HepG2 (cell line): ENCODE results near the gene MOGAT3. TPM values are rescaled to one million over a fixed set of nuclear protein-coding genes. Genes with fewer than 3 reads are reported as not detected.

Source experiments
- ARHGAP35 ChIP-seq: sonication (generic); formaldehyde crosslinking; IDR thresholded peaks from 2 replicates; pipeline ENCODE4 v1.9.0; 2022; ENCODE audit warnings: mild to moderate bottlenecking, inconsistent platforms, moderate library complexity, missing genetic modification reagents, borderline replicate concordance
- ATF7 ChIP-seq, 2 experiments: fragments of 450-650 bp in 1 of 2; sonication (generic) in 1 of 2; formaldehyde crosslinking in 1 of 2; IDR thresholded peaks; 2 replicates each; pipeline versions ENCODE4 v1.4.0 to v1.6.1; 2016 to 2020; ENCODE audit warnings: antibody characterized with exemption in 1 of 2, mild to moderate bottlenecking in 1 of 2, missing genetic modification reagents in 1 of 2
- CHCHD3 ChIP-seq: sonication (generic); formaldehyde crosslinking; IDR thresholded peaks from 2 replicates; pipeline ENCODE4 v1.8.0; 2022; ENCODE audit warnings: mild to moderate bottlenecking, missing genetic modification reagents, moderate library complexity
- HOXA5 ChIP-seq: sonication (generic); formaldehyde crosslinking; IDR thresholded peaks from 2 replicates; pipeline ENCODE4 v1.4.0; 2020; ENCODE audit warnings: missing genetic modification reagents
- KAT2B ChIP-seq: fragments of 150-350 bp; IDR thresholded peaks from 2 replicates; pipeline ENCODE4 v1.6.1; 2014; ENCODE audit warnings: low read depth, low read length, borderline replicate concordance
- KDM1A ChIP-seq: IDR thresholded peaks from 2 replicates; pipeline ENCODE4 v1.6.1; 2016; ENCODE audit warnings: missing compliant biosample characterization
- MIER3 ChIP-seq: IDR thresholded peaks from 2 replicates; pipeline ENCODE4 v1.6.1; 2016; ENCODE audit warnings: missing compliant biosample characterization, borderline replicate concordance
- NBN ChIP-seq: fragments of 450-650 bp; conservative IDR thresholded peaks from 2 replicates; pipeline ENCODE4 v1.6.1; 2017
- NCOR1 ChIP-seq: fragments of 200-600 bp; sonication (generic); IDR thresholded peaks from 2 replicates; pipeline ENCODE4 v1.7.0; 2017; ENCODE audit warnings: antibody characterized with exemption, low read length, borderline replicate concordance
- NFYC ChIP-seq: IDR thresholded peaks from 2 replicates; pipeline ENCODE4 v1.6.1; 2016; ENCODE audit warnings: missing genetic modification reagents, missing compliant biosample characterization
- PLRG1 ChIP-seq: fragments of 450-650 bp; conservative IDR thresholded peaks from 2 replicates; pipeline ENCODE4 v1.6.1; 2016
- RARA ChIP-seq: IDR thresholded peaks from 2 replicates; pipeline ENCODE4 v1.6.1; 2016; ENCODE audit warnings: missing genetic modification reagents, missing compliant biosample characterization
- RBM22 ChIP-seq: fragments of 200-400 bp; formaldehyde crosslinking; optimal IDR thresholded peaks from 2 replicates; pipeline ENCODE3; 2017; ENCODE audit warnings: mild to moderate bottlenecking, low read length, moderate library complexity
- RBM39 ChIP-seq: fragments of 200-400 bp; formaldehyde crosslinking; IDR thresholded peaks from one replicate; pipeline ENCODE4 v1.6.1; 2018; ENCODE audit warnings: antibody characterized with exemption, mild to moderate bottlenecking, low read depth, low read length; ENCODE audit not compliant: poor library complexity, severe bottlenecking
- RFXAP ChIP-seq: sonication (generic); formaldehyde crosslinking; IDR thresholded peaks from 2 replicates; pipeline ENCODE4 v1.4.0; 2020; ENCODE audit warnings: missing genetic modification reagents, borderline replicate concordance
- TEAD3 ChIP-seq: optimal IDR thresholded peaks from 2 replicates; pipeline ENCODE3; 2016; ENCODE audit warnings: borderline replicate concordance
- ZIK1 ChIP-seq: sonication (generic); formaldehyde crosslinking; IDR thresholded peaks from 2 replicates; pipeline ENCODE4 v1.5.0; 2020; ENCODE audit warnings: mild to moderate bottlenecking, low read depth, missing genetic modification reagents, borderline replicate concordance
- ZNF354B ChIP-seq: sonication (generic); formaldehyde crosslinking; IDR thresholded peaks from 2 replicates; pipeline ENCODE4 v1.8.0; 2022; ENCODE audit warnings: mild to moderate bottlenecking, missing genetic modification reagents
- ZNF446 ChIP-seq: sonication (generic); formaldehyde crosslinking; IDR thresholded peaks from 2 replicates; pipeline ENCODE4 v1.5.0; 2020; ENCODE audit warnings: mild to moderate bottlenecking, missing genetic modification reagents
- polyA plus RNA-seq, 8 experiments: library from polyadenylated mRNA; depleted of rRNA in 3 of 8; stranded (reverse) in 7 of 8; unstranded in 1 of 8; fragments of >200 nt; fragmentation: Illumina TruSeq in 4 of 8; extraction: Trizol in 4 of 8; gene quantifications; 2 replicates each; pipeline versions ENCODE4 v1.2.1 to v1.2.3, GENCODE V29; 2011 to 2016; ENCODE audit warnings: low read depth in 4 of 8, missing spikeins in 1 of 8, mixed read lengths in 1 of 8; ENCODE audit not compliant: insufficient read depth in 1 of 8
- total RNA-seq, 5 experiments: library from RNA; depleted of rRNA; stranded (reverse); fragments of >200 nt; fragmentation: Illumina TruSeq; extraction: Trizol; gene quantifications; 2 replicates each; pipeline ENCODE4 v1.2.3, GENCODE V29; 2016; ENCODE audit warnings: low read depth in 1 of 5
- TF ChIP-seq, protein P1 (sequence below): sonication (generic); formaldehyde crosslinking; IDR thresholded peaks from 2 replicates; pipeline ENCODE4 v1.8.1; 2022; ENCODE audit warnings: low read depth, mild to moderate bottlenecking, missing genetic modification reagents
- TF ChIP-seq, protein P2 (sequence below): sonication (generic); formaldehyde crosslinking; IDR thresholded peaks from 2 replicates; pipeline ENCODE4 v1.5.1; 2020; ENCODE audit warnings: mild to moderate bottlenecking, missing genetic modification reagents, moderate library complexity

MOGAT3 gene
- total and polyA plus RNA-seq, 2 of the 13 experiments (the other 11 are each of a cell fraction or from before 2014, with no cell fraction given) = 22.5 to 30.5 TPM

- TF ChIP-seq, protein P1, sequence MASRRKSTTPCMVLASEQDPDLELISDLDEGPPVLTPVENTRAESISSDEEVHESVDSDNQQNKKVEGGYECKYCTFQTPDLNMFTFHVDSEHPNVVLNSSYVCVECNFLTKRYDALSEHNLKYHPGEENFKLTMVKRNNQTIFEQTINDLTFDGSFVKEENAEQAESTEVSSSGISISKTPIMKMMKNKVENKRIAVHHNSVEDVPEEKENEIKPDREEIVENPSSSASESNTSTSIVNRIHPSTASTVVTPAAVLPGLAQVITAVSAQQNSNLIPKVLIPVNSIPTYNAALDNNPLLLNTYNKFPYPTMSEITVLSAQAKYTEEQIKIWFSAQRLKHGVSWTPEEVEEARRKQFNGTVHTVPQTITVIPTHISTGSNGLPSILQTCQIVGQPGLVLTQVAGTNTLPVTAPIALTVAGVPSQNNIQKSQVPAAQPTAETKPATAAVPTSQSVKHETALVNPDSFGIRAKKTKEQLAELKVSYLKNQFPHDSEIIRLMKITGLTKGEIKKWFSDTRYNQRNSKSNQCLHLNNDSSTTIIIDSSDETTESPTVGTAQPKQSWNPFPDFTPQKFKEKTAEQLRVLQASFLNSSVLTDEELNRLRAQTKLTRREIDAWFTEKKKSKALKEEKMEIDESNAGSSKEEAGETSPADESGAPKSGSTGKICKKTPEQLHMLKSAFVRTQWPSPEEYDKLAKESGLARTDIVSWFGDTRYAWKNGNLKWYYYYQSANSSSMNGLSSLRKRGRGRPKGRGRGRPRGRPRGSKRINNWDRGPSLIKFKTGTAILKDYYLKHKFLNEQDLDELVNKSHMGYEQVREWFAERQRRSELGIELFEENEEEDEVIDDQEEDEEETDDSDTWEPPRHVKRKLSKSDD (CRISPR knock-in tag) = peak; percentile 47; the same call in 1 of the 2 replicates
- no peak for TF ChIP-seq ZNF354B (CRISPR knock-in tag)
- peak; percentile 87; the same call in 1 of the 2 replicates for TF ChIP-seq ZNF446 (CRISPR knock-in tag)
- TF ChIP-seq RBM22 = no peak
- no peak for TF ChIP-seq PLRG1
- TF ChIP-seq KDM1A = no peak
- peak; percentile 25; the same call in 1 of the 2 replicates for TF ChIP-seq RARA (CRISPR knock-in tag)
- TF ChIP-seq NCOR1 = no peak
- no peak for TF ChIP-seq MIER3 (CRISPR knock-in tag)
- TF ChIP-seq ZIK1 (CRISPR knock-in tag) = no peak; the same call in 1 of the 2 replicates
- TF ChIP-seq, protein P2, sequence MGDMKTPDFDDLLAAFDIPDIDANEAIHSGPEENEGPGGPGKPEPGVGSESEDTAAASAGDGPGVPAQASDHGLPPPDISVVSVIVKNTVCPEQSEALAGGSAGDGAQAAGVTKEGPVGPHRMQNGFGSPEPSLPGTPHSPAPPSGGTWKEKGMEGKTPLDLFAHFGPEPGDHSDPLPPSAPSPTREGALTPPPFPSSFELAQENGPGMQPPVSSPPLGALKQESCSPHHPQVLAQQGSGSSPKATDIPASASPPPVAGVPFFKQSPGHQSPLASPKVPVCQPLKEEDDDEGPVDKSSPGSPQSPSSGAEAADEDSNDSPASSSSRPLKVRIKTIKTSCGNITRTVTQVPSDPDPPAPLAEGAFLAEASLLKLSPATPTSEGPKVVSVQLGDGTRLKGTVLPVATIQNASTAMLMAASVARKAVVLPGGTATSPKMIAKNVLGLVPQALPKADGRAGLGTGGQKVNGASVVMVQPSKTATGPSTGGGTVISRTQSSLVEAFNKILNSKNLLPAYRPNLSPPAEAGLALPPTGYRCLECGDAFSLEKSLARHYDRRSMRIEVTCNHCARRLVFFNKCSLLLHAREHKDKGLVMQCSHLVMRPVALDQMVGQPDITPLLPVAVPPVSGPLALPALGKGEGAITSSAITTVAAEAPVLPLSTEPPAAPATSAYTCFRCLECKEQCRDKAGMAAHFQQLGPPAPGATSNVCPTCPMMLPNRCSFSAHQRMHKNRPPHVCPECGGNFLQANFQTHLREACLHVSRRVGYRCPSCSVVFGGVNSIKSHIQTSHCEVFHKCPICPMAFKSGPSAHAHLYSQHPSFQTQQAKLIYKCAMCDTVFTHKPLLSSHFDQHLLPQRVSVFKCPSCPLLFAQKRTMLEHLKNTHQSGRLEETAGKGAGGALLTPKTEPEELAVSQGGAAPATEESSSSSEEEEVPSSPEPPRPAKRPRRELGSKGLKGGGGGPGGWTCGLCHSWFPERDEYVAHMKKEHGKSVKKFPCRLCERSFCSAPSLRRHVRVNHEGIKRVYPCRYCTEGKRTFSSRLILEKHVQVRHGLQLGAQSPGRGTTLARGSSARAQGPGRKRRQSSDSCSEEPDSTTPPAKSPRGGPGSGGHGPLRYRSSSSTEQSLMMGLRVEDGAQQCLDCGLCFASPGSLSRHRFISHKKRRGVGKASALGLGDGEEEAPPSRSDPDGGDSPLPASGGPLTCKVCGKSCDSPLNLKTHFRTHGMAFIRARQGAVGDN (CRISPR knock-in tag) = peak; percentile 89
- no peak for TF ChIP-seq KAT2B
- peak; percentile 77; the same call in 1 of the 2 replicates for TF ChIP-seq CHCHD3
- TF ChIP-seq NFYC (CRISPR knock-in tag) = no peak
- TF ChIP-seq NBN = no peak
- TF ChIP-seq ATF7 (IDR thresholded peaks at IDR 0.05) = no peak
- TF ChIP-seq ATF7 (CRISPR knock-in tag; IDR thresholded peaks at IDR 0.05) = no peak
- TF ChIP-seq RFXAP (CRISPR knock-in tag) = peak; percentile 15; the same call in 1 of the 2 replicates
- TF ChIP-seq ARHGAP35 (CRISPR knock-in tag) = no peak
- peak; percentile 36 for TF ChIP-seq RBM39
- no peak for TF ChIP-seq TEAD3 (CRISPR knock-in tag)
- peak; percentile 66 for TF ChIP-seq HOXA5 (CRISPR knock-in tag)
These were observed 1.1 kb upstream of the MOGAT3 start (continued) for GRCh38 chr7:101201695-101202602.
